HFF-Myc (cell line): ENCODE results near the gene PTPRCAP.

Experiments
- DNase-seq: peaks from one replicate; pipeline ENCODE4 v3.0.0-alpha.2; 2011; ENCODE audit warnings: low read depth; ENCODE audit errors: extremely low read depth
- H3K4me3 ChIP-seq: replicated peaks from 2 replicates; pipeline ENCODE4 v1.5.1; 2011; ENCODE audit warnings: low read depth, mild to moderate bottlenecking, control low read depth, low read length
- CTCF ChIP-seq: IDR thresholded peaks from 2 replicates; pipeline ENCODE4 v1.5.1; 2012; ENCODE audit warnings: mild to moderate bottlenecking, low read depth, low read length, control low read depth; ENCODE audit errors: missing control alignments

The PTPRCAP gene

GRCh38 chr11:67463680-67464410 is 26.4 kb upstream of the PTPRCAP start:
- no peak for TF ChIP-seq CTCF
- peak overlapping the region; percentile 51; the same call in 1 of the 2 replicates for H3K4me3 ChIP-seq
- no peak for DNase-seq

- TF ChIP-seq CTCF, result no peak
- H3K4me3 ChIP-seq, result no peak overlapping the region
- no peak for DNase-seq
Observed at GRCh38 chr11:67463186-67463585, 25.7 kb upstream of the PTPRCAP start.

GRCh38 chr11:67458266-67458665 is 20.8 kb upstream of the PTPRCAP start:
- TF ChIP-seq CTCF, result no peak
- no peak overlapping the region for H3K4me3 ChIP-seq
- no peak for DNase-seq

- no peak overlapping the region for H3K4me3 ChIP-seq
- DNase-seq, result no peak
- no peak for TF ChIP-seq CTCF
Observed at GRCh38 chr11:67457453-67457852, 20.0 kb upstream of the PTPRCAP start.

- no peak for TF ChIP-seq CTCF
- no peak overlapping the region for H3K4me3 ChIP-seq
- no peak for DNase-seq
Observed at GRCh38 chr11:67456068-67456705, 18.7 kb upstream of the PTPRCAP start.

- H3K4me3 ChIP-seq, result no peak within 1 kb of the TSS
- DNase-seq, result no peak
- no peak for TF ChIP-seq CTCF
Observed at GRCh38 chr11:67455054-67455453, 17.6 kb upstream of the PTPRCAP start, which contains the start of gene CABP4. CABP4 (plus strand) TSS chr11:67455354; CDS start chr11:67455424, 70 bp downstream.
